GM19099 (cell line): ENCODE measurements around the gene CELSR1.

ENCODE experiments used
- POLR2A ChIP-seq: IDR thresholded peaks from 3 replicates; pipeline ENCODE4 v1.6.1; 2011; ENCODE audit warnings: low read depth; ENCODE audit not compliant: insufficient read length; ENCODE audit errors: extremely low read depth

Gene CELSR1, protein sequence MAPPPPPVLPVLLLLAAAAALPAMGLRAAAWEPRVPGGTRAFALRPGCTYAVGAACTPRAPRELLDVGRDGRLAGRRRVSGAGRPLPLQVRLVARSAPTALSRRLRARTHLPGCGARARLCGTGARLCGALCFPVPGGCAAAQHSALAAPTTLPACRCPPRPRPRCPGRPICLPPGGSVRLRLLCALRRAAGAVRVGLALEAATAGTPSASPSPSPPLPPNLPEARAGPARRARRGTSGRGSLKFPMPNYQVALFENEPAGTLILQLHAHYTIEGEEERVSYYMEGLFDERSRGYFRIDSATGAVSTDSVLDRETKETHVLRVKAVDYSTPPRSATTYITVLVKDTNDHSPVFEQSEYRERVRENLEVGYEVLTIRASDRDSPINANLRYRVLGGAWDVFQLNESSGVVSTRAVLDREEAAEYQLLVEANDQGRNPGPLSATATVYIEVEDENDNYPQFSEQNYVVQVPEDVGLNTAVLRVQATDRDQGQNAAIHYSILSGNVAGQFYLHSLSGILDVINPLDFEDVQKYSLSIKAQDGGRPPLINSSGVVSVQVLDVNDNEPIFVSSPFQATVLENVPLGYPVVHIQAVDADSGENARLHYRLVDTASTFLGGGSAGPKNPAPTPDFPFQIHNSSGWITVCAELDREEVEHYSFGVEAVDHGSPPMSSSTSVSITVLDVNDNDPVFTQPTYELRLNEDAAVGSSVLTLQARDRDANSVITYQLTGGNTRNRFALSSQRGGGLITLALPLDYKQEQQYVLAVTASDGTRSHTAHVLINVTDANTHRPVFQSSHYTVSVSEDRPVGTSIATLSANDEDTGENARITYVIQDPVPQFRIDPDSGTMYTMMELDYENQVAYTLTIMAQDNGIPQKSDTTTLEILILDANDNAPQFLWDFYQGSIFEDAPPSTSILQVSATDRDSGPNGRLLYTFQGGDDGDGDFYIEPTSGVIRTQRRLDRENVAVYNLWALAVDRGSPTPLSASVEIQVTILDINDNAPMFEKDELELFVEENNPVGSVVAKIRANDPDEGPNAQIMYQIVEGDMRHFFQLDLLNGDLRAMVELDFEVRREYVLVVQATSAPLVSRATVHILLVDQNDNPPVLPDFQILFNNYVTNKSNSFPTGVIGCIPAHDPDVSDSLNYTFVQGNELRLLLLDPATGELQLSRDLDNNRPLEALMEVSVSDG (N-terminal part only)

DNA sequence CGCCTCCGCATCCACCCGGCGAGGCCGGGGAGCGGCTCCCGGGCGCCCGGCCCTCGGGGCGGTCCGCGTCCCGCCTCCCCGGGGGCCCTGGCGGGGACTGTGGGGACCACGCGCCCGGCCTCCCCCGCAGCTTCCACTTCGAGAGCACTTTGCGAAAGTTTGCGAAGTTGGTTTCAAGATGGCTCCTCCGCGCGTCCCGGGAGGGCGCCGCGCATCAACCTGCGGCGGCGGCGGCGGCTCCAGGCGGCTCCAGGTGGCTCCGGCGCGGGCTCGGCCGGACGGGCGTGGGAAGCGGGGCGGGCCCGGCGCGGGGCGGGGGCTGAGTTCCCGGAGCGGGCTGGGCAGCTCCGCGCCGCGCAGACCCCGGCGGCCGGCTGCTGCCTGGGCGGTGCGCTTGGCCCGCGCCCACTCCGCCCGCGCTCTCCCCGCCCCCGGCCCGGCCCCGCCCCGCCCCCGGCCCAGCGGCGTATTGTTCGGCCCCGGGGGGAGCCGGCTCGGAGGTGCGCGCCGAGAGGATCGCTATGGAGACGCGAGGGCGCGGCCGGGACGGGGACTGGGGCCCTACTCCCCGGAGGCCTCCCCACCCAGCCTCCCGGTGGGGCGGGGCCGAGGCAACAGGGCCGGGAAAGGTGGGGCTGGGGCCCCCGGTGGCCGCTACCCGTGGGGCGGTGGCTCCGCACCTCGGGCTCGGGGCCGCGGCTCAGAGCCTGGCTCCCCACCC lies at the start of gene CELSR1:
Gene CELSR1 (minus strand): TSS at position 396 of the 721 bp plus-strand sequence. CDS start 450 bp downstream, outside the sequence.
- no peak for TF ChIP-seq POLR2A

DNA sequence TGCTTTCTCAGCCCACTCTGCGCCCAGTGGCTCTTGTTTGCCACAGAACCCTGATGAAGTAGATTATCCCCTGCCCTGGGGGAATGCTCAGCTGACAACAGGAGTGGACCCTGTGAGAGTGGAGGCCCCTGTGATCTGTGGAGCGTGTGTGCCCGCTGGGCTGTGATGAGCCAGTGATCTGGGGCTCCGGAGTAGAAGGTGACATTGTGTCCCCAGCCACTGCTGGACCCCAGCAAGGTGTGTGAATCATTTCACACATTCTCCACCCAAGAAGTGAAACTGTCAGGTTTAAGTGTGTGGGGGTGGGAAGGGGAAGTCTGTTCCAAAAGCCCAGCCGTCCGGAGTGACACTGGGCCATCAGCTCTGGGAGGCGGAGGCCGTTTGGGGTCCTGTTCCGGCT lies 49.6 kb upstream of the CELSR1 start:
- TF ChIP-seq POLR2A = peak; percentile 17

GRCh38 chr22:46586531-46587011 lies 49.2 kb upstream of the CELSR1 start:
- TF ChIP-seq POLR2A = no peak

DNA sequence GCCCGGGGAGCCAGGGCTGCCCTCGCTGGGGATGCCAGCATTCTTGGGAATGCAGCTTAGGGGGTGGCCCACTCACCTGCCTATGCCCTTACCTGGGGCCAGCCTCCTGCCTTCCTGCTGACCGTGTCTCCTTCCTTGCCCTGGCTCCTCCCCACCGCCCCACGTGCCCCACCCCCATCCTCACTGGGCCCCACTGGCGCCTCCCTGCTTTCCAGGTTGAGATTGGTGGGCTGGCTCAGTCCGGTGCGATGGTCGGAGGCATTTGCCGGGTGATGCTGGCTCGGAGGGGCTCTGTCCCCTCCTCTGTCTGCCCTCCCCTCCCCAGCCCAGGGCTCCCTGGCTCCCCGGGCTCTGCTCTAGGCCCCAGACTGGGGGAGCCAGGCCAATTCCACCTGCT lies 48.7 kb upstream of the CELSR1 start:
- no peak for TF ChIP-seq POLR2A

GRCh38 chr22:46585340-46586122 lies 48.1 kb upstream of the CELSR1 start:
- no peak for TF ChIP-seq POLR2A

- TF ChIP-seq POLR2A = no peak
These were observed 46.9 kb upstream of the CELSR1 start for GRCh38 chr22:46584081-46584921.

- TF ChIP-seq POLR2A = no peak
These were observed 46.2 kb upstream of the CELSR1 start for GRCh38 chr22:46583571-46583970.

GRCh38 chr22:46582281-46582933 lies 45.0 kb upstream of the CELSR1 start:
- no peak for TF ChIP-seq POLR2A

DNA sequence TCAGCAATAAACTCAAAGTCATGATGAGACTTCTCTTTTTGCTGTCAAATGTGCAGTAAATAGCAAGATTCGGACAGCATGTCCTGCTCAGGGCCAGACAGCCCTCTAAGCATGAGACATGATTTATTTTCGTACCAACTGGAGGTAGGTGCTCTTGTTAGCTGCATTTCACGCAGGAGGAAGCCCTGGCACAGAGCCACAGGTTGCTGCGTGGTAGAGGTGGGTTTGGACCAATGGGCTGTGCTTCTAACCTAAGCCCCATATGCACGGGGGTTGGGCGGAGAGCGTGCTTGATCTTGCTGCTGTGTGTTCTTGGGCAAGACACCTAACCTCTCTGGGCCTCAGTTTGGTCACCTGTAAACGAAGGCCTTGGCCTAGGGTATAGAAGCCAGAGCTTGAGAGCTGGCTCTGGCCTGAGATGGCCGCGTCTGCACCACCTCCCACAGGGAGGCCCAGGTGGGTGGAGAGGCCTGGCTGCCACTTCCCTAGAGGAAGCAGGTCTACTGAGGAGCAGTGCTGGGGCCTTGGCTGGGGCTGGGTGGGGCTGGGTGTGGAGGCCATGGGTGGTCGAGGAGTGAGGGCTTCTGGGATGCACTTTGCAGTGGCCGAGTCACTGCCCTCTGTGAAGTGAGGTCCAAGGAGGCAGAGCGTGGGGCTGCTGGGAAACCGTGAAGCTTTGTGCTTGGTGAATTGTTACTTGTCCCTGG lies 44.3 kb upstream of the CELSR1 start:
- TF ChIP-seq POLR2A = no peak

DNA sequence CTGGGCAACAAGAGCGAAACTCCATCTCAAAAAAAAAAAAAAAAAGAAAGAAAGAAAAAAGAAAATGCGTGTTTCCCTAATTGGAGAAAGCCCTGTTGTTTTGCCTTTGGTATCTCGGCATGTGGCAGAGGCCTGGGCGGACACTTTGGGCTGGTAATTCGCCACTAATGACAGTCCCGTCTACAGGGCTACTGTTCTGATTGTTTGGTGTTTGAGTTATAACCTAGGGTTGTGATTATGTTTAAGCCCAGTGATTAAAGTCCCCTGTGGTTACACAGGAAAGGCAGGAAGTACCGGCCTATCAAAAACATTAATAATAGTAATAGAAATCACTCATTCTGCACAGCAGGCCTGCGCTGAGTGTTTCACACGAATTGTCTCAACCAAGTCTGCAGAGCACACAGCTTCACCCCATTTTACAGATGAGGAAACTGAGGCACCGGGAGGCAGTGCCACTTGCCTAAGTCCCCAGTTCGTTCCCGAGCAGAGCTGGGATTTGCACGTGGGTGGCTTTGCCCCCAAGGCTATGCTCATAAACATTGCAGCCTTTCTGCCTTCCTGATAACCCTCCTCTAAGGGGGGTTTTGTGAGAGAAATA lies 43.6 kb upstream of the CELSR1 start:
- TF ChIP-seq POLR2A = no peak

DNA sequence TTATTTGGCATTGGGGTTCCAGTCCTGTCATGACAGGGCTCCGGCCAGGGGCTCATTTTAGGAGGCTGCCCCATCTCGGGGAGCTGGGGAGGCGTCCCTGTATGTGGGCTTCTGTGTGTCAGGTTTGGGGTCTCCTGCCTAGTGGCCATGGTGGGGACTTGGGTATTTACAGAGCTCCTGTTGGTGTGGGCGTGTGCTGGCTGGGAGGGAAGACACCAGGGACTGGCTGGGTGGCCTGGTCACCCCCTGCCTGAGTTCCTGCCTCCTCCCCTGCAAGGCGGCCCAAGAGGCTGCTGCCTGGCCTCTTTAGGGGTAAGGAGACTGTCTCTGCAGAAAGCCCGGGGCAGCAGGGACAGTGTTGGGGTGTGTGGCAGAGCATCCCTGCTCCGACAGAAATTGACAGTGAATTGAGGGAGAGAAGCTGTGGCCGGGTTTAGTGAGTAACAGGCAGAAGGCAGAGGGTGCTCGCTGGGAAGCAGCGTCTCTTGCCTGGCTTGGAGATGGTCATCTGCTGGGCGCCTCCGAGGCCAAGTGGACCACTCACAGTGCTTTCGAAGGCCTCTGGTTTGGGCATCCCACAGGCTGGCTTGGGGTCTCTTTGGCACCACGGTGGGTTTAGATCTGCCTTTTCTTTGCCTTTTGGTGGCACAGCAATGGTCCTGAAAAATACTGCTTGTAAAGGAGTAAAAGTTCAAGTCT lies 42.5 kb upstream of the CELSR1 start:
- no peak for TF ChIP-seq POLR2A
